H1 (cell line): ENCODE results near the gene PDZRN3. TPM values are rescaled to one million over a fixed set of nuclear protein-coding genes. Genes with fewer than 3 reads are reported as not detected.
A peak's percentile ranks its signal among the peaks of the same experiment; 100 is the strongest.

ENCODE experiments used
- CTCF ChIA-PET: fragments of 300-600 bp; sonication (Branson Sonifier 250); formaldehyde crosslinking; loops from one replicate; lab custom pipeline; 2021; ENCODE audit not compliant: partially characterized antibody; lab: Charles Lee
- POLR2A ChIA-PET: fragments of 300-600 bp; sonication (Branson Sonifier 250); formaldehyde crosslinking; loops from one replicate; lab custom pipeline; 2021; ENCODE audit warnings: inconsistent platforms; ENCODE audit not compliant: partially characterized antibody; lab: Charles Lee
- DNase-seq, 2 experiments: peaks; one replicate each; pipeline versions ENCODE4 v3.0.0 to v3.0.0-alpha.2; 2010 to 2022; ENCODE audit warnings: low spot score in 2 of 2, low read depth in 1 of 2, mixed read lengths in 1 of 2
- FAIRE-seq: peaks from 2 replicates; lab custom pipeline; 2011; peaks lifted over from hg19 to GRCh38; lab: Jason Lieb, UNC
- H2AFZ ChIP-seq: 2 replicates; pipeline ENCODE4 v1.8.1; 2012; ENCODE audit warnings: low read length, inconsistent platforms
- H2AK5ac ChIP-seq: 2 replicates; pipeline ENCODE4 v1.6.1; 2013; ENCODE audit warnings: low read depth, low read length
- H2BK120ac ChIP-seq: replicated peaks from 2 replicates; pipeline ENCODE3; 2013; ENCODE audit warnings: low read depth, low read length, inconsistent platforms
- H2BK12ac ChIP-seq: 2 replicates; pipeline ENCODE4 v1.6.1; 2013; ENCODE audit warnings: low read depth, low read length
- H2BK15ac ChIP-seq: 2 replicates; pipeline ENCODE4 v1.6.1; 2013; ENCODE audit warnings: low read length
- H2BK20ac ChIP-seq: 2 replicates; pipeline ENCODE4 v1.6.1; 2013; ENCODE audit warnings: low read length
- H2BK5ac ChIP-seq: 2 replicates; pipeline ENCODE4 v1.6.1; 2013; ENCODE audit warnings: low read depth, low read length
- H3K14ac ChIP-seq: 2 replicates; pipeline ENCODE4 v1.6.1; 2013; ENCODE audit warnings: inconsistent platforms; ENCODE audit not compliant: insufficient read length
- H3K18ac ChIP-seq: 2 replicates; pipeline ENCODE4 v1.6.1; 2013; ENCODE audit warnings: low read length; ENCODE audit errors: extremely low read depth
- H3K23ac ChIP-seq: 2 replicates; pipeline ENCODE4 v1.6.1; 2013; ENCODE audit warnings: inconsistent platforms; ENCODE audit not compliant: insufficient read length
- H3K23me2 ChIP-seq: 2 replicates; pipeline ENCODE4 v1.6.1; 2013; ENCODE audit warnings: low read depth, low read length
- H3K27ac ChIP-seq: 2 replicates; pipeline ENCODE4 v1.6.1; 2011; ENCODE audit warnings: low read depth, low read length, inconsistent platforms
- H3K27me3 ChIP-seq, 4 experiments: replicated peaks in 1 of 4; 1 replicate in 1 of 4; 2 replicates in 3 of 4; pipeline versions ENCODE4 v1.6.1 to v1.8.1; 2011 to 2013; ENCODE audit warnings: low read length in 3 of 4, mild to moderate bottlenecking in 3 of 4, inconsistent platforms in 2 of 4, mixed read lengths in 2 of 4, moderate library complexity in 1 of 4; ENCODE audit not compliant: control insufficient read depth in 3 of 4, insufficient read depth in 3 of 4; ENCODE audit errors: extremely low read depth in 1 of 4
- H3K36me3 ChIP-seq, 4 experiments: 2 replicates each; pipeline versions ENCODE4 v1.6.1 to v1.8.1; 2011 to 2013; ENCODE audit warnings: mild to moderate bottlenecking in 4 of 4, low read length in 3 of 4, moderate library complexity in 2 of 4, control low read depth in 1 of 4, inconsistent platforms in 1 of 4; ENCODE audit not compliant: insufficient read depth in 4 of 4, control insufficient read depth in 2 of 4
- H3K4ac ChIP-seq: replicated peaks from 2 replicates; pipeline ENCODE3; 2013; ENCODE audit warnings: low read length, low read depth, mixed read lengths, inconsistent platforms; ENCODE audit not compliant: insufficient read length
- H3K4me1 ChIP-seq, 4 experiments: replicated peaks in 1 of 4; 1 replicate in 1 of 4; 2 replicates in 3 of 4; pipeline versions ENCODE4 v1.6.1 to v1.8.1; 2011 to 2013; ENCODE audit warnings: low read length in 3 of 4, inconsistent platforms in 2 of 4, mixed read lengths in 1 of 4; ENCODE audit not compliant: insufficient read depth in 4 of 4, control insufficient read depth in 3 of 4
- H3K4me2 ChIP-seq, 2 experiments: 2 replicates each; pipeline versions ENCODE4 v1.6.1 to v1.8.1; 2011 to 2013; ENCODE audit warnings: low read depth in 2 of 2, low read length in 2 of 2, control low read depth in 1 of 2, inconsistent platforms in 1 of 2, mild to moderate bottlenecking in 1 of 2; ENCODE audit not compliant: insufficient read depth in 1 of 2
- H3K4me3 ChIP-seq, 4 experiments: fragments of 200-600, 300-600 bp in 1 of 4; sonication (generic), shearing (Covaris generic), sonication (Bioruptor Twin) in 1 of 4; 2 replicates each; pipeline versions ENCODE4 v1.5.1 to v1.8.1; 2011 to 2016; ENCODE audit warnings: low read length in 4 of 4, low read depth in 3 of 4, control low read depth in 2 of 4, inconsistent platforms in 2 of 4, mild to moderate bottlenecking in 2 of 4, mixed read lengths in 1 of 4, moderate library complexity in 1 of 4; ENCODE audit not compliant: insufficient read depth in 2 of 4; ENCODE audit errors: extremely low read depth in 1 of 4
- H3K56ac ChIP-seq: replicated peaks from 2 replicates; pipeline ENCODE3; 2013; ENCODE audit warnings: low read depth, mild to moderate bottlenecking, mixed read lengths, low read length, inconsistent platforms; ENCODE audit not compliant: insufficient read length
- H3K79me1 ChIP-seq: 2 replicates; pipeline ENCODE4 v1.6.1; 2013; ENCODE audit warnings: low read depth, low read length, control low read depth
- H3K79me2 ChIP-seq, 2 experiments: 2 replicates each; pipeline versions ENCODE4 v1.6.1 to v1.8.1; 2012 to 2013; ENCODE audit warnings: low read length in 2 of 2, mild to moderate bottlenecking in 2 of 2, inconsistent platforms in 1 of 2; ENCODE audit not compliant: insufficient read depth in 2 of 2, control insufficient read depth in 1 of 2
- H3K9ac ChIP-seq, 4 experiments: replicated peaks in 1 of 4; 1 replicate in 1 of 4; 2 replicates in 3 of 4; pipeline versions ENCODE4 v1.6.1 to v1.8.1; 2011 to 2013; ENCODE audit warnings: low read depth in 3 of 4, low read length in 3 of 4, control low read depth in 2 of 4, mild to moderate bottlenecking in 2 of 4, moderate library complexity in 2 of 4, inconsistent platforms in 1 of 4; ENCODE audit errors: extremely low read depth in 1 of 4
- H3K9me3 ChIP-seq, 2 experiments: 2 replicates each; pipeline versions ENCODE4 v1.6.1 to v1.8.1; 2012 to 2013; ENCODE audit warnings: mild to moderate bottlenecking in 2 of 2, moderate library complexity in 2 of 2, control low read depth in 1 of 2, inconsistent platforms in 1 of 2, low read depth in 1 of 2, low read length in 1 of 2, mixed read lengths in 1 of 2; ENCODE audit not compliant: insufficient read depth in 2 of 2
- H4K20me1 ChIP-seq, 2 experiments: replicated peaks in 1 of 2; 2 replicates each; pipeline versions ENCODE3 to v1.8.1; 2011 to 2013; ENCODE audit warnings: inconsistent platforms in 2 of 2, low read length in 2 of 2, mild to moderate bottlenecking in 1 of 2; ENCODE audit not compliant: insufficient read depth in 2 of 2, control insufficient read depth in 1 of 2
- H4K5ac ChIP-seq: 2 replicates; pipeline ENCODE4 v1.6.1; 2013; ENCODE audit warnings: low read length, low read depth, mixed read lengths, inconsistent platforms; ENCODE audit not compliant: insufficient read length
- H4K8ac ChIP-seq: 2 replicates; pipeline ENCODE4 v1.8.0; 2013; ENCODE audit warnings: mild to moderate bottlenecking, moderate library complexity, low read length, inconsistent platforms; ENCODE audit not compliant: insufficient read depth; ENCODE audit errors: extremely low read depth
- H4K91ac ChIP-seq: replicated peaks from 2 replicates; pipeline ENCODE3; 2013; ENCODE audit warnings: low read length, mixed read lengths, inconsistent platforms; ENCODE audit not compliant: insufficient read length
- CBX8 ChIP-seq: fragments of 300-800, 300-1000 bp; sonication (generic); IDR thresholded peaks from 2 replicates; pipeline ENCODE4 v1.7.1; 2016; ENCODE audit warnings: low read depth, low read length, borderline replicate concordance
- JUN ChIP-seq: IDR thresholded peaks from 2 replicates; pipeline ENCODE4 v1.6.1; 2011; ENCODE audit warnings: low read depth, mild to moderate bottlenecking, improper control_type of control experiment, low read length
- PHF8 ChIP-seq: fragments of 200-600 bp; sonication (generic); conservative IDR thresholded peaks from 2 replicates; pipeline ENCODE4 v1.7.1; 2012; ENCODE audit warnings: low read depth, mild to moderate bottlenecking, inconsistent platforms, low read length, moderate library complexity
- SIRT6 ChIP-seq: IDR thresholded peaks from one replicate; pipeline ENCODE4 v1.7.1; 2012; ENCODE audit warnings: low read length, inconsistent platforms
- WGBS, 2 experiments: shearing (Covaris generic) in 1 of 2; methylation state at CpG; one replicate each; pipeline versions ENCODE4 v1.1.6 to v1.1.7; 2013 to 2015; ENCODE audit warnings: low lambda C conversion rate in 2 of 2, mixed read lengths in 2 of 2, inconsistent platforms in 1 of 2, low coverage in 1 of 2, missing lambda C conversion rate in 1 of 2; ENCODE audit not compliant: insufficient replicate concordance in 2 of 2, insufficient coverage in 1 of 2, insufficient read length in 1 of 2; ENCODE audit errors: extremely low coverage in 1 of 2, missing lambda C conversion rate in 1 of 2; 5-methylcytosine and 5-hydroxymethylcytosine counted together
- polyA plus RNA-seq, 7 experiments: library from polyadenylated mRNA; depleted of rRNA in 3 of 7; stranded (reverse) in 5 of 7; unstranded in 2 of 7; fragments of >200 nt in 5 of 7; fragments of 200-250 nt in 2 of 7; gene quantifications; 1 replicate in 5 of 7; 2 replicates in 1 of 7; 4 replicates in 1 of 7; pipeline versions ENCODE4 v1.2.1 to v1.2.3, GENCODE V29; 2011 to 2013; ENCODE audit warnings: missing spikeins in 2 of 7, mixed read lengths in 2 of 7
- total RNA-seq: library from RNA; stranded (reverse); fragmentation: NEBNext Ultra II Directional; extraction: Animal tissue kit (Norgen Biotek cat#: 25700); gene quantifications from 2 replicates; pipeline ENCODE4 v1.2.1, GENCODE V29; 2021

PDZRN3 gene
- total and polyA plus RNA-seq, 2 of the 8 experiments (the other 6 are each of a cell fraction or from before 2014, with no cell fraction given): 4.2 to 20.5 TPM

GRCh38 chr3:73622091-73622805, 2.5 kb downstream of the PDZRN3 start:
- Histone ChIP-seq H3K18ac (no peak overlapping the region), H3K4me3 (peak overlapping the region in 2 of 4 experiments; percentile 1 to 79; a peak in 2 of 8 replicates), H3K23ac (no peak overlapping the region), H3K36me3 (peaks cover 0 to 2% (median 0%) of the 10 kb centered on the region in 4 experiments; a peak in 1 of 8 replicates), H3K4ac (no peak overlapping the region), H3K56ac (no peak overlapping the region), H3K14ac (no peak overlapping the region), H3K9ac (no peak overlapping the region), H2BK12ac (no peak overlapping the region), H2BK120ac (no peak overlapping the region), H3K23me2 (peaks cover 15% of the 10 kb centered on the region; the same call in 1 of the 2 replicates), H4K8ac (no peak overlapping the region), H4K91ac (no peak overlapping the region), H3K27me3 (peaks cover 0 to 18% (median 9%) of the 10 kb centered on the region in 4 experiments; a peak in 5 of 7 replicates), H2BK15ac (no peak overlapping the region), H2BK5ac (no peak overlapping the region), H3K79me2 (peaks cover 0 to 53% of the 10 kb centered on the region in 2 experiments; a peak in 2 of 4 replicates), H2AFZ (no peak overlapping the region), H2BK20ac (no peak overlapping the region), H3K79me1 (no peaks in the 10 kb centered on the region; the same call in 1 of the 2 replicates), H3K9me3 (no peaks in the 10 kb centered on the region), H3K27ac (no peak overlapping the region), H2AK5ac (no peak overlapping the region), H3K4me1 (peaks cover 8 to 25% (median 9%) of the 10 kb centered on the region in 4 experiments), H3K4me2 (peak overlapping the region; percentile 47 to 77), H4K5ac (no peak overlapping the region), H4K20me1 (peaks cover 8 to 9% of the 10 kb centered on the region in 2 experiments)
- CTCF ChIA-PET: interaction anchor here (0.8 to 3.0 kb wide), 6 partner anchors 8 to 227 kb away, joined by 3 to 14 read pairs (median 4); no protein-coding TSS in a partner anchor
- no peak for TF ChIP-seq PHF8
- TF ChIP-seq CBX8: no peak
- TF ChIP-seq JUN: no peak
- no peak for TF ChIP-seq SIRT6
- 73% methylated on average over 10 of the region's 10 CpGs; no CpG with 5 or more reads in 1 of the 2 experiments for WGBS, 2 experiments
- DNase-seq (no peak), FAIRE-seq (no peak)
- POLR2A ChIA-PET: interaction anchor here (1.3 kb wide), 1 partner anchor 14 kb away, joined by 3 read pairs; no protein-coding TSS in a partner anchor
